ENCODE data around the gene ZIC5.

GRCh38 chr13:99958406-99959126 is 13.0 kb downstream of the ZIC5 start:
- TF ChIP-seq EZH2 (IDR thresholded peaks at IDR 0.05; ENCODE audit: borderline replicate concordance, low read length) (no peak), CTCF (conservative IDR thresholded peaks at IDR 0.05 in 1 of 2, IDR thresholded peaks at IDR 0.05 in 1 of 2; ENCODE audit: extremely low read depth in 1 of 2, insufficient read depth in 1 of 2, low read depth in 1 of 2, low read length in 2 of 2) (no peak)
